Lung (tissue), 12 donors: ENCODE measurements around the gene LAMP5. TPM values are rescaled to one million over a fixed set of nuclear protein-coding genes. Genes with fewer than 3 reads are reported as not detected.

Experiments used
- ATAC-seq: fragments of 200-7000 bp; cut with Tn5 transposase; one replicate; pipeline ENCODE4 v1.9.1; 2020; ENCODE audit warnings: moderate number of reproducible peaks; ENCODE audit not compliant: insufficient read depth, low FRiP score
- DNase-seq, 3 donors: peaks; one replicate each; pipeline ENCODE4 v3.0.0-alpha.2; 2013 to 2017
- H3K27ac ChIP-seq, 2 donors: one replicate each; pipeline ENCODE4 v1.5.1; 2013; ENCODE audit warnings: mild to moderate bottlenecking in 2 of 2, moderate library complexity in 2 of 2, control low read depth in 1 of 2, inconsistent platforms in 1 of 2, low read depth in 1 of 2, low read length in 1 of 2
- H3K27me3 ChIP-seq, 3 donors: one replicate each; pipeline ENCODE4 v1.5.1; 2013; ENCODE audit warnings: low read length in 2 of 3; ENCODE audit not compliant: control insufficient read depth in 3 of 3, insufficient read depth in 3 of 3
- H3K36me3 ChIP-seq, 4 donors: one replicate each; pipeline ENCODE4 v1.5.1; 2013; ENCODE audit warnings: low read length in 4 of 4, mild to moderate bottlenecking in 1 of 4, moderate library complexity in 1 of 4; ENCODE audit not compliant: control insufficient read depth in 4 of 4, insufficient read depth in 4 of 4
- H3K4me1 ChIP-seq, 5 donors: one replicate each; pipeline ENCODE4 v1.5.1; 2013; ENCODE audit warnings: low read length in 5 of 5, mild to moderate bottlenecking in 2 of 5, moderate library complexity in 1 of 5; ENCODE audit not compliant: control insufficient read depth in 5 of 5, insufficient read depth in 5 of 5
- H3K4me3 ChIP-seq: one replicate; pipeline ENCODE4 v1.5.1; 2013; ENCODE audit warnings: mild to moderate bottlenecking, control low read depth, moderate library complexity
- H3K9ac ChIP-seq, 2 donors: one replicate each; pipeline ENCODE4 v1.5.1; 2013; ENCODE audit warnings: low read length in 2 of 2, control low read depth in 1 of 2; ENCODE audit not compliant: insufficient read depth in 1 of 2
- H3K9me3 ChIP-seq, 4 donors: one replicate each; pipeline ENCODE4 v1.5.1; 2013; ENCODE audit warnings: low read length in 3 of 4, mild to moderate bottlenecking in 1 of 4, moderate library complexity in 1 of 4; ENCODE audit not compliant: control insufficient read depth in 4 of 4, insufficient read depth in 3 of 4
- WGBS, 2 donors: extraction: QIAGEN DNeasy Blood & Tissue Kit; methylation state at CpG; one replicate each; pipeline ENCODE4 v1.1.7; 2013; 5-methylcytosine and 5-hydroxymethylcytosine counted together
- polyA plus RNA-seq, 2 donors: library from polyadenylated mRNA; stranded (reverse); fragments of 200-250 nt; gene quantifications; one replicate each; pipeline ENCODE4 v1.2.1, GENCODE V29; 2013
- total RNA-seq, 2 donors: library from RNA; depleted of rRNA in 1 of 2; stranded (reverse); fragments of >200 nt in 1 of 2; gene quantifications; one replicate each; pipeline ENCODE4 v1.2.1, GENCODE V29; 2014 to 2021
- TF ChIP-seq, protein P1 (sequence below): IDR thresholded peaks from 2 replicates; pipeline ENCODE4 v1.5.1; 2012; ENCODE audit warnings: mild to moderate bottlenecking; ENCODE audit errors: control extremely low read depth, extremely low read depth
- donor health status: control.
- donor health status: control.
- donor health status: Bipolar disorder and iron deficiency.
- donor health status: healthy.
- donor health status: DM: yes; HTN: yes; CAD: no.

The LAMP5 gene
- total and polyA plus RNA-seq, 4 donors = 0.06 to 3.3 (median 0.23) TPM

GRCh38 chr20:9485614-9486340 is 28.6 kb upstream of the LAMP5 start:
- no peaks in the 10 kb centered on the region for H3K27me3 ChIP-seq
- no peaks in the 10 kb centered on the region for H3K4me1 ChIP-seq
- WGBS, 2 donors = 83 to 90% methylated on average over 9 of the region's 9 CpGs
- no peak overlapping the region for H3K27ac ChIP-seq
- ATAC-seq (no peak), DNase-seq (no peak)
- no peak overlapping the region for H3K4me3 ChIP-seq
- H3K9ac ChIP-seq = no peak overlapping the region
- TF ChIP-seq, protein P1, sequence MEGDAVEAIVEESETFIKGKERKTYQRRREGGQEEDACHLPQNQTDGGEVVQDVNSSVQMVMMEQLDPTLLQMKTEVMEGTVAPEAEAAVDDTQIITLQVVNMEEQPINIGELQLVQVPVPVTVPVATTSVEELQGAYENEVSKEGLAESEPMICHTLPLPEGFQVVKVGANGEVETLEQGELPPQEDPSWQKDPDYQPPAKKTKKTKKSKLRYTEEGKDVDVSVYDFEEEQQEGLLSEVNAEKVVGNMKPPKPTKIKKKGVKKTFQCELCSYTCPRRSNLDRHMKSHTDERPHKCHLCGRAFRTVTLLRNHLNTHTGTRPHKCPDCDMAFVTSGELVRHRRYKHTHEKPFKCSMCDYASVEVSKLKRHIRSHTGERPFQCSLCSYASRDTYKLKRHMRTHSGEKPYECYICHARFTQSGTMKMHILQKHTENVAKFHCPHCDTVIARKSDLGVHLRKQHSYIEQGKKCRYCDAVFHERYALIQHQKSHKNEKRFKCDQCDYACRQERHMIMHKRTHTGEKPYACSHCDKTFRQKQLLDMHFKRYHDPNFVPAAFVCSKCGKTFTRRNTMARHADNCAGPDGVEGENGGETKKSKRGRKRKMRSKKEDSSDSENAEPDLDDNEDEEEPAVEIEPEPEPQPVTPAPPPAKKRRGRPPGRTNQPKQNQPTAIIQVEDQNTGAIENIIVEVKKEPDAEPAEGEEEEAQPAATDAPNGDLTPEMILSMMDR = no peak
- no peaks in the 10 kb centered on the region for H3K36me3 ChIP-seq
- no peaks in the 10 kb centered on the region for H3K9me3 ChIP-seq

GRCh38 chr20:9487231-9487630 is 27.2 kb upstream of the LAMP5 start:
- TF ChIP-seq, protein P1 = no peak
- Histone ChIP-seq H3K9ac (no peak overlapping the region), H3K4me3 (no peak overlapping the region), H3K4me1 (no peaks in the 10 kb centered on the region), H3K9me3 (no peaks in the 10 kb centered on the region), H3K27ac (no peak overlapping the region), H3K36me3 (no peaks in the 10 kb centered on the region), H3K27me3 (no peaks in the 10 kb centered on the region)
- DNase-seq = no peak
- ATAC-seq = no peak
- 90% methylated on average over 4 of the region's 4 CpGs for WGBS, 2 donors

- no peak for DNase-seq
Observed at GRCh38 chr20:9488063-9488462, 26.3 kb upstream of the LAMP5 start.

More at GRCh38 chr20:9488063-9488462, 26.3 kb upstream of the LAMP5 start:
- TF ChIP-seq, protein P1 = no peak
- Histone ChIP-seq H3K9me3 (no peaks in the 10 kb centered on the region), H3K9ac (no peak overlapping the region), H3K4me1 (no peaks in the 10 kb centered on the region), H3K27me3 (no peaks in the 10 kb centered on the region), H3K4me3 (no peak overlapping the region), H3K27ac (no peak overlapping the region), H3K36me3 (no peaks in the 10 kb centered on the region)
- 50 to 53% methylated on average over 2 of the region's 2 CpGs for WGBS, 2 donors
- ATAC-seq = no peak
